A549 treated with ZK216348 at 1 μM for 4 hours (cell line): Measurements from ENCODE around the gene TRPC1. TPM values are rescaled to one million over a fixed set of nuclear protein-coding genes. Genes with fewer than 3 reads are reported as not detected.

Experiments used
- total RNA-seq: library from RNA; stranded (reverse); fragments of 200-300 nt; extraction: Qiagen RNA extraction; gene quantifications from 5 replicates; pipeline ENCODE4 v1.2.3, GENCODE V29; 2022; ENCODE audit warnings: low read depth

Gene TRPC1
- total RNA-seq, result 3.5 to 9.2 TPM (median 8.3 TPM) in 5 replicates

DNA sequence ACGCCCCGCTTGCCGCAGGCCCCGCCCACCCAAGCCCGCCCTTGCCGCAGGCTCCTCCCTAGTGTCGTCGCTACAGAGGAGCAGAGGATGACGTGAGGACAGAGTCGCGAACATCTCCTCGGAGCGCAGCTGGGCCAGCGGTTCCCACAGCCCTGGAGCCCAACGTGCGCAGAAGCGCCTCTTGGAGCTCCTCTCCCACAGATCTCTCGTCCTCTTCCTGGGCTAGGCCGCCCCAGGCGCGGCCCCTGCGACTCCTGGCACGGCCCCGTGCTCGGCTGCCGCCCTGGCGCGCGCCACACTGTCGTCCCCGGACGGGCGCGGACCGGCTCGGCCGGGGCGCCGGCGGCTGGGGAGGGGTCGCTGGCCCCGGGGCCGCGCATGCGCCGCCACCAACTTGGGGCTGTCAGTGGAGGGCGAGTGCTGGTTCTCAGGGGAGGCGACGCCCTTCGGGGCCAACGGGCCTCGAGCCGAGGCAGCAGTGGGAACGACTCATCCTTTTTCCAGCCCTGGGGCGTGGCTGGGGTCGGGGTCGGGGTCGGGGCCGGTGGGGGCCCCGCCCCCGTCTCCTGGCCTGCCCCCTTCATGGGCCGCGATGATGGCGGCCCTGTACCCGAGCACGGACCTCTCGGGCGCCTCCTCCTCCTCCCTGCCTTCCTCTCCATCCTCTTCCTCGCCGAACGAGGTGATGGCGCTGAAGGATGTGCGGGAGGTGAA lies at the start of gene TRPC1:
Gene TRPC1 (plus strand): TSS at position 67 of the 714 bp plus-strand sequence. CDS start 526 bp downstream, at position 593.

Other genes starting within 250 kb of the TRPC1 start
- 11.1 to 13.7 TPM (median 12.5 TPM) in 5 replicates for gene ATR, start 145.3 kb upstream of the TRPC1 start, total RNA-seq
- 9.1 to 15.7 TPM (median 12.2 TPM) in 5 replicates for gene PLS1, start 127.6 kb upstream of the TRPC1 start, total RNA-seq
- gene PCOLCE2, start 165.0 kb downstream of the TRPC1 start, total RNA-seq, result 24.3 to 43.7 TPM (median 30.3 TPM) in 5 replicates
- 2.3 to 4.1 TPM (median 3.0 TPM) in 5 replicates for gene PAQR9, start 239.6 kb downstream of the TRPC1 start, total RNA-seq